Inferior parietal cortex (tissue), 1 donor: Measurements from ENCODE around the gene AIM2.
A peak's percentile ranks its signal among the peaks of the same experiment; 100 is the strongest.
"Not testable (repeated sequence)": the region's sequence is repeated elsewhere in the genome, so short reads cannot be mapped to it uniquely, and the experiment has no call there.

Experiments
- DNase-seq: peaks from one replicate; pipeline ENCODE4 v3.0.0-alpha.2; 2016; ENCODE audit errors: extremely low spot score

Gene AIM2

GRCh38 chr1:159076438-159077119 is at the start of gene AIM2:
Gene AIM2, minus strand, starts transcription at chr1:159076766. Its CDS starts 3,267 bp downstream, at chr1:159073499.
- no peak for DNase-seq

- DNase-seq: no peak
Observed at GRCh38 chr1:159123587-159123986, 47.0 kb upstream of the AIM2 start.

- no peak for DNase-seq
Observed at GRCh38 chr1:159122005-159122621, 45.5 kb upstream of the AIM2 start.

GRCh38 chr1:159121526-159121925 is 45.0 kb upstream of the AIM2 start:
- DNase-seq: no peak

GRCh38 chr1:159120317-159120716 is 43.8 kb upstream of the AIM2 start:
- no peak for DNase-seq

- no peak for DNase-seq
Observed at GRCh38 chr1:159113596-159114433, 37.2 kb upstream of the AIM2 start.

- DNase-seq: not testable (repeated sequence)
Observed at GRCh38 chr1:159103021-159103420, 26.5 kb upstream of the AIM2 start.

GRCh38 chr1:159100589-159100988 is 24.0 kb upstream of the AIM2 start:
- DNase-seq: no peak

- DNase-seq: no peak
Observed at GRCh38 chr1:159098596-159098995, 22.0 kb upstream of the AIM2 start.

GRCh38 chr1:159092036-159092760 is 15.6 kb upstream of the AIM2 start:
- peak; percentile 41 for DNase-seq

- DNase-seq: no peak
Observed at GRCh38 chr1:159091607-159092031, 15.1 kb upstream of the AIM2 start.

- no peak for DNase-seq
Observed at GRCh38 chr1:159091180-159091560, 14.6 kb upstream of the AIM2 start.

GRCh38 chr1:159090286-159091179 is 14.0 kb upstream of the AIM2 start:
- DNase-seq: no peak

- DNase-seq: no peak
Observed at GRCh38 chr1:159089184-159089791, 12.7 kb upstream of the AIM2 start.

GRCh38 chr1:159088546-159089183 is 12.1 kb upstream of the AIM2 start:
- no peak for DNase-seq

- DNase-seq: no peak
Observed at GRCh38 chr1:159088050-159088449, 11.5 kb upstream of the AIM2 start.

- DNase-seq: no peak
Observed at GRCh38 chr1:159084867-159085266, 8.3 kb upstream of the AIM2 start.

GRCh38 chr1:159084152-159084551 is 7.6 kb upstream of the AIM2 start:
- no peak for DNase-seq

GRCh38 chr1:159083013-159083412 is 6.4 kb upstream of the AIM2 start:
- DNase-seq: no peak

GRCh38 chr1:159081626-159082025 is 5.1 kb upstream of the AIM2 start:
- no peak for DNase-seq
